ENCODE measurements around the gene FASLG. TPM values are rescaled to one million over a fixed set of nuclear protein-coding genes. Genes with fewer than 3 reads are reported as not detected.
A peak's percentile ranks its signal among the peaks of the same experiment; 100 is the strongest.

FASLG gene
- total RNA-seq, 1 donor from 2014 or later: not detected

GRCh38 chr1:172697534-172698002 is 38.7 kb downstream of the FASLG start:
- peak overlapping the region; percentile 91 for H3K27ac Mint-ChIP-seq
- H3K9me3 Mint-ChIP-seq: no peaks in the 10 kb centered on the region
- intact Hi-C loops (cut with micrococcal nuclease): no loop called here
- ChIA-PET CTCF (no interaction called here), POLR2A (no interaction called here)
- peak overlapping the region; percentile 56 for H3K4me3 Mint-ChIP-seq
- ATAC-seq (ENCODE audit: low read depth): peak; percentile 45
- H3K4me1 Mint-ChIP-seq: peaks cover 39% of the 10 kb centered on the region
- TF ChIP-seq, protein P1, sequence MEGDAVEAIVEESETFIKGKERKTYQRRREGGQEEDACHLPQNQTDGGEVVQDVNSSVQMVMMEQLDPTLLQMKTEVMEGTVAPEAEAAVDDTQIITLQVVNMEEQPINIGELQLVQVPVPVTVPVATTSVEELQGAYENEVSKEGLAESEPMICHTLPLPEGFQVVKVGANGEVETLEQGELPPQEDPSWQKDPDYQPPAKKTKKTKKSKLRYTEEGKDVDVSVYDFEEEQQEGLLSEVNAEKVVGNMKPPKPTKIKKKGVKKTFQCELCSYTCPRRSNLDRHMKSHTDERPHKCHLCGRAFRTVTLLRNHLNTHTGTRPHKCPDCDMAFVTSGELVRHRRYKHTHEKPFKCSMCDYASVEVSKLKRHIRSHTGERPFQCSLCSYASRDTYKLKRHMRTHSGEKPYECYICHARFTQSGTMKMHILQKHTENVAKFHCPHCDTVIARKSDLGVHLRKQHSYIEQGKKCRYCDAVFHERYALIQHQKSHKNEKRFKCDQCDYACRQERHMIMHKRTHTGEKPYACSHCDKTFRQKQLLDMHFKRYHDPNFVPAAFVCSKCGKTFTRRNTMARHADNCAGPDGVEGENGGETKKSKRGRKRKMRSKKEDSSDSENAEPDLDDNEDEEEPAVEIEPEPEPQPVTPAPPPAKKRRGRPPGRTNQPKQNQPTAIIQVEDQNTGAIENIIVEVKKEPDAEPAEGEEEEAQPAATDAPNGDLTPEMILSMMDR (IDR thresholded peaks at IDR 0.05): no peak
- H3K27me3 Mint-ChIP-seq: no peaks in the 10 kb centered on the region
- no peaks in the 10 kb centered on the region for H3K36me3 Mint-ChIP-seq (ENCODE audit: low read depth)
- no peak for DNase-seq

DNA sequence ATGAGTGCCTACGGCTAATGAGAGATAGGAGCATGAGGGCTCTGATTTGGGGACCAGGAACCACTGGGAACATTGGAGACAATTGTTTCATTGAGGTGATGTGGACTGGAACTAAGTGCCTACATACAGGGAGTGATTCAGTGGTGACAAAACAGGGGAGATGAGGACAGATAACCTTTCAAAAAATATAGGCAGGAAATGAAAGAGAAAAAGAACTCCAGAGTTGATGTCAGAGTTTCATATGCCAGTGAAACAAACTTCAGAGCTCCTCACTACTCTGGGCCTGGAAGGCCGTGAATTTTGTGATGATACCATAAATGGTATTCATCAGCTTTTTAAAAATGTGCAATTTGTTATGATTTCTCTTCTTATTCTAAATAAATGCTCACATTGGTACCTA is 39.3 kb downstream of the FASLG start:
- H3K4me3 Mint-ChIP-seq: peak overlapping the region; percentile 56
- POLR2A ChIA-PET: no interaction called here
- H3K36me3 Mint-ChIP-seq (ENCODE audit: low read depth): no peaks in the 10 kb centered on the region
- no peaks in the 10 kb centered on the region for H3K27me3 Mint-ChIP-seq
- intact Hi-C loops (cut with micrococcal nuclease): no loop called here
- TF ChIP-seq, protein P1 (IDR thresholded peaks at IDR 0.05): no peak
- H3K9me3 Mint-ChIP-seq: no peaks in the 10 kb centered on the region
- no peak for ATAC-seq (ENCODE audit: low read depth)
- H3K4me1 Mint-ChIP-seq: peaks cover 39% of the 10 kb centered on the region
- CTCF ChIA-PET: no interaction called here
- DNase-seq: no peak
- H3K27ac Mint-ChIP-seq: peak overlapping the region; percentile 91

GRCh38 chr1:172699111-172699510 is 40.2 kb downstream of the FASLG start:
- Mint-ChIP-seq H3K9me3 (no peaks in the 10 kb centered on the region), H3K36me3 (ENCODE audit: low read depth) (no peaks in the 10 kb centered on the region), H3K27ac (peak overlapping the region; percentile 91), H3K27me3 (no peaks in the 10 kb centered on the region), H3K4me3 (peak overlapping the region; percentile 60), H3K4me1 (peaks cover 39% of the 10 kb centered on the region)
- peak; percentile 68 for ATAC-seq (ENCODE audit: low read depth)
- no peak for DNase-seq
- ChIA-PET CTCF (no interaction called here), POLR2A (interaction anchor here (0.5 to 0.7 kb wide), 2 partner anchors 516 to 712 kb away, joined by 3 read pairs; no protein-coding TSS in a partner anchor)
- TF ChIP-seq, protein P1 (IDR thresholded peaks at IDR 0.05): no peak
- intact Hi-C loops (cut with micrococcal nuclease): no loop called here

DNA sequence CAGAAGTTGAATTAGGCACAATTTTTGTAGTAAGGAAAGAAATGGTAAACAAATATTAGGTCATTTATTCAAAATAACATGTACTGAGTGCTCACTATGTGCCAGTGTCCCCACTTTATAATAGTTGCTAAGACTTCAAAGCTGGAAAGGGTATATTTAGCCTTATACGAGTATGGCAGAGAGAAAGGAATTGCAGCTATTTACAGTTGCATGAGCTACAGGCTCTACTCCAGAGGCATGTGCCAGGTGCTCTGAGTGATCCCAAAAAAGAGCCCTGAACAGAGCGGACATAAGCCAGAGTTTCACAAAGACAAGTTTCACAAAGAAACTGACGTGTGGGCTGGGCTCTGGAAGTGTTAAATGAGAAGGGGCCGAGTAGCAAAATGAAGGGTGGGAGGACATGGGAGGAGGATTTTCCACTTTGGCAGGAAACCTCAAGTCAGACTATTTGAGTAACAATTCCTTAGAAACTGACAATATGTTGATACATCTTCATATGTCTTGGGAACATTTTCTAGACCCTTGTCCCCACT is 40.9 kb downstream of the FASLG start:
- POLR2A ChIA-PET: interaction anchor here (0.5 to 0.7 kb wide), 2 partner anchors 516 to 712 kb away, joined by 3 read pairs; no protein-coding TSS in a partner anchor
- DNase-seq: no peak
- peaks cover 39% of the 10 kb centered on the region for H3K4me1 Mint-ChIP-seq

GRCh38 chr1:172700556-172700955 is 41.7 kb downstream of the FASLG start:
- no peak overlapping the region for H3K4me3 Mint-ChIP-seq
- peaks cover 39% of the 10 kb centered on the region for H3K4me1 Mint-ChIP-seq
- POLR2A ChIA-PET: no interaction called here
- no peaks in the 10 kb centered on the region for H3K27me3 Mint-ChIP-seq
- CTCF ChIA-PET: no interaction called here
- no peaks in the 10 kb centered on the region for H3K36me3 Mint-ChIP-seq (ENCODE audit: low read depth)
- intact Hi-C loops (cut with micrococcal nuclease): no loop called here
- H3K9me3 Mint-ChIP-seq: no peaks in the 10 kb centered on the region
- H3K27ac Mint-ChIP-seq: no peak overlapping the region
- ATAC-seq (ENCODE audit: low read depth) (no peak), DNase-seq (no peak)
- TF ChIP-seq, protein P1 (IDR thresholded peaks at IDR 0.05): no peak

More for the DNA sequence above, 40.9 kb downstream of the FASLG start:
- intact Hi-C loops (cut with micrococcal nuclease): no loop called here
- no peak for ATAC-seq (ENCODE audit: low read depth)
- H3K9me3 Mint-ChIP-seq: no peaks in the 10 kb centered on the region
- H3K4me3 Mint-ChIP-seq: no peak overlapping the region
- TF ChIP-seq, protein P1 (IDR thresholded peaks at IDR 0.05): no peak
- no peaks in the 10 kb centered on the region for H3K27me3 Mint-ChIP-seq
- CTCF ChIA-PET: no interaction called here
- no peaks in the 10 kb centered on the region for H3K36me3 Mint-ChIP-seq (ENCODE audit: low read depth)
- H3K27ac Mint-ChIP-seq: no peak overlapping the region

Measured in activated B cell treated with CpG ODN at 0.5 μM for 24 hours (primary cell).